Measurements from ENCODE around the gene DNAJC16. TPM values are rescaled to one million over a fixed set of nuclear protein-coding genes. Genes with fewer than 3 reads are reported as not detected.

Gene DNAJC16
- total RNA-seq, 4 donors from 2014 or later: 17.2 to 24.8 (median 19.7) TPM

DNA sequence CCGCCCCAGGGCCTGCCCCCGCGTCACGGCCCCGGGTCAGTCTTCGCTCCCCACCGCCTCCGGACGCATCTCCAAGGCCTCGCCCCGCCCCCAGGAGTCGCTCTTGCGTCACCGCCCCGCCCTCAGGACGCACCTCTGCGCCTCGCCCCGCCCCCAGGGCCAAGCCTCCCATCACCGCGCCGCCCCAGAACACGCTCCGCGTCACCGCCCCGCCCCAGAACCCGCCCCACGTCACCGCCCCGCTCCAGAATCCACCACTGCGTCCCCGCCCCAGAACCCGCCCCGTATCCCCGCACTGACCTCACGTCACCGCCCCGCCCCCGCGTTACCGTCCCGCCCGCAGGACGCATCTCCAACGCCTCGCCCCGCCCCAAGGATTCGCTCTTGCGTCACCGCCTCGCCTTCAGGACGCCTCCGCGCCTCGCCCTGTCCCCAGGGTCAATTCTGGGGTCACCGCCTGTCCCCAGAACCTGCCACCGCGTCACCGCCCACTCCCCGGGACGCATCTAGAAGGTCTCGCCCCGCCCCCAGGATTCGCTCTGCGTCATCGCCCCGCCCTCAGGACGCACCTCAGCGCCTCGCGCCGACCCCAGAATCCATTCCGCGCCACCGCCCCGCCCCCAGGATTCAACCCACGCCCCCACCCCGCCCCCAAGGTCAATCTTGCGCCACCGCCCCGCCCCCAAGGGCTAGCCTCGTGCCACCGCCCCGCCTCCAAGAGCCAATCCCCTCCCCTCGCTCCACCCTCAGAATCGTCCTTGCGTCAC is 2.2 kb upstream of the DNAJC16 start:
- Histone ChIP-seq H3K9me3 (no peaks in the 10 kb centered on the region), H3K27ac (peak overlapping the region; percentile 94), H3K4me3 (peak overlapping the region; percentile 75), H3K4me1 (peaks cover 30% of the 10 kb centered on the region), H3K27me3 (no peaks in the 10 kb centered on the region), H3K36me3 (no peaks in the 10 kb centered on the region)
- TF ChIP-seq POLR2AphosphoS5 (IDR thresholded peaks at IDR 0.05): peak in 2 of 3 donors; percentile 65 to 71
- no peak for TF ChIP-seq POLR2A (IDR thresholded peaks at IDR 0.05)
- TF ChIP-seq, protein P1, sequence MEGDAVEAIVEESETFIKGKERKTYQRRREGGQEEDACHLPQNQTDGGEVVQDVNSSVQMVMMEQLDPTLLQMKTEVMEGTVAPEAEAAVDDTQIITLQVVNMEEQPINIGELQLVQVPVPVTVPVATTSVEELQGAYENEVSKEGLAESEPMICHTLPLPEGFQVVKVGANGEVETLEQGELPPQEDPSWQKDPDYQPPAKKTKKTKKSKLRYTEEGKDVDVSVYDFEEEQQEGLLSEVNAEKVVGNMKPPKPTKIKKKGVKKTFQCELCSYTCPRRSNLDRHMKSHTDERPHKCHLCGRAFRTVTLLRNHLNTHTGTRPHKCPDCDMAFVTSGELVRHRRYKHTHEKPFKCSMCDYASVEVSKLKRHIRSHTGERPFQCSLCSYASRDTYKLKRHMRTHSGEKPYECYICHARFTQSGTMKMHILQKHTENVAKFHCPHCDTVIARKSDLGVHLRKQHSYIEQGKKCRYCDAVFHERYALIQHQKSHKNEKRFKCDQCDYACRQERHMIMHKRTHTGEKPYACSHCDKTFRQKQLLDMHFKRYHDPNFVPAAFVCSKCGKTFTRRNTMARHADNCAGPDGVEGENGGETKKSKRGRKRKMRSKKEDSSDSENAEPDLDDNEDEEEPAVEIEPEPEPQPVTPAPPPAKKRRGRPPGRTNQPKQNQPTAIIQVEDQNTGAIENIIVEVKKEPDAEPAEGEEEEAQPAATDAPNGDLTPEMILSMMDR (IDR thresholded peaks at IDR 0.05): no peak
- peak; percentile 67 for TF ChIP-seq EP300 (IDR thresholded peaks at IDR 0.05)
- DNase-seq (ENCODE audit: low spot score in 2 of 2): peak; percentile 100
- under 1% methylated on average over 29 of the region's 88 CpGs for WGBS

DNA sequence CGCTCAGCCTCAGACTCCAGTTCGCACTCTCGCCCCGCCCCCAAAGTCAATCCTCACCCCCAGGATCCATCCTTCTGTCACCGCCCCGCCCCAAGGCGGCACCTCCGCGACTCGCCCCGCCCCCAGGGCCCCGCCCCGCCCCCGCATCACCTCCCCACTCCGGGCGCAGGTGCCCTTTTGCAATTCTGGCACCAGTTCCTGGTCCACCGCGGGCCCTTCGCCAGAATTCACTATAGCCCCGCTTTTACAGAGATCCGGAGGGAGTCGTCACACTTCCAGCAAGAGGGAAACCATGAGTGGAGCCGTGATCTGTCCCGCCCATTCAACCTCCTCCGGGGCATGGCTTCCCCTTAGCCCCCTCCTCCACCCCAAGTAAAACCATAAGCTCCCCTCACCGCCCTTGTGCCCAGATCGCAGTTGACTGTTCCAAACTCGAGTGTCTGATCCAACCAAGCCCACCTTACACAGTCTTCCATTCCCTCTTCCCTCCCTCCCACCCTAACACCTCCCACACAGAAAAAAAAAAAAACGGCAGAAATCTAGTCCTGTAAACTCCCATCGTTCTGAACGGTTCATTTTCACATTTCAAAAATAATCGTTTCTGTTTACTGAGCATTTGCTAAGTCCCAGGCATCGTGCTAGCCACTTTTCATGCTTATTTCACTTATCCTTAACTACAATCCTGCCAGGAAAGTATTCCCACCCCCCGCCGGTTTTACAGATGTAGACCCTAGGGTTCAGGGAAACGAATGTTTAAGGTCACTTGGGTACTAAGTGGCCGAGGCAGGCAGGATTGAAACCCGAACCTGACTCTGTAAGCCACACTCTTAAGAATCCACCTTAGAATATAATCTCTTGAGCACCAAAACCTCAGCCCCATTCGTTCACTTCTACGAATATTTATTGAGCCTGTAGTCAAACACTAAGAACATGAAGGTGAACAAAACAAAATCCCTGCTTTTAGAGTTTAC is 1.3 kb upstream of the DNAJC16 start:
- H3K36me3 ChIP-seq: no peaks in the 10 kb centered on the region
- no peaks in the 10 kb centered on the region for H3K27me3 ChIP-seq
- WGBS: 1% methylated on average over 33 of the region's 40 CpGs
- peak overlapping the region; percentile 94 for H3K27ac ChIP-seq
- TF ChIP-seq EP300 (IDR thresholded peaks at IDR 0.05): no peak
- no peak for TF ChIP-seq POLR2AphosphoS5 (IDR thresholded peaks at IDR 0.05)
- TF ChIP-seq POLR2A (IDR thresholded peaks at IDR 0.05): no peak
- TF ChIP-seq, protein P1 (IDR thresholded peaks at IDR 0.05): no peak
- peak; percentile 100 for DNase-seq (ENCODE audit: low spot score in 2 of 2)
- no peaks in the 10 kb centered on the region for H3K9me3 ChIP-seq
- peak overlapping the region; percentile 75 for H3K4me3 ChIP-seq
- peaks cover 30% of the 10 kb centered on the region for H3K4me1 ChIP-seq

DNA sequence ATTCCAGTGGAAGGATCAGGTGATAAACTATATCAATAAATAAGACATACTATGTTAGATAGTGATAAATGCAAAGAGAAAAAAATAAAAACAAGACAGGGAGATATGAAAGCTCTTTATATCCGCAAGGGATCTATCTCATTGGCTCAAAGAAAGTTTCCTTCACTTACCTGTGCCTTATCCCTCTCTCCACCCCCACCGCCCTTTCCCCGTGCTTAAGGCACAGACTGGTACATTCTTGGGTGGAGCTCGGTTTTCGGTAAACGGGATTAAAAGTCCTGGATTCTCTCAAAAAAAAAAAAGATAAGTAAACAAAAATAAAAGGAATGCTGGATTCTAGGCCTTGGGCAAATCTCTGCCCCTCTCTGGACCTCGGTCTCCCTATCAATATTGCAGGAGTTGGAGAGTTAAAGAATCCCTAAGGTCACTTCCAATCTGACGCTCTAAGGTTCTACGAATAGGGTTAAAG is 593 bp upstream of the DNAJC16 start:
- WGBS: 9% methylated on average over 9 of the region's 9 CpGs
- DNase-seq (ENCODE audit: low spot score in 2 of 2): no peak
- H3K9me3 ChIP-seq: no peaks in the 10 kb centered on the region
- peak overlapping the region; percentile 75 for H3K4me3 ChIP-seq
- no peaks in the 10 kb centered on the region for H3K27me3 ChIP-seq
- peak overlapping the region; percentile 94 for H3K27ac ChIP-seq
- peaks cover 30% of the 10 kb centered on the region for H3K4me1 ChIP-seq
- TF ChIP-seq, protein P1 (IDR thresholded peaks at IDR 0.05): no peak
- TF ChIP-seq POLR2A (IDR thresholded peaks at IDR 0.05): no peak
- no peak for TF ChIP-seq POLR2AphosphoS5 (IDR thresholded peaks at IDR 0.05)
- no peak for TF ChIP-seq EP300 (IDR thresholded peaks at IDR 0.05)
- no peaks in the 10 kb centered on the region for H3K36me3 ChIP-seq

DNA sequence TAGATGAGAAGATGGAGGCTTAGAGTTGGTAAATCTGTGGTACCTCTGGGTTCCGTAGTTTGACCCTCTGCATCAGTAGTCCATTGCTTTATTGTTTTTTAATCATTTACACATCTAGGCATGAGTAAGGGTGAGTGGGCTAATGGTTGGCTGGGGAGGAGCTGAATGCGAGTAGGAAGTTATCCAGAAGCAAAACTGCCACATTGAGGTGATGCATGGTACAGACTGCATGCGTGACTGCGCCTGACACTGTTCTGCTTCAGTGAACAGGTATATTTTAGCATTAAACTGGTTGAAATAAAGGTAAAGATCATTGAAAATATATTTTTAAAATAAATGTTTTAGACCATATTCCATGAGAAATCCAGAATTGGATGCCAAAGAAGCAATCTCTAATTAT is 4.4 kb downstream of the DNAJC16 start:
- Histone ChIP-seq H3K4me3 (no peak overlapping the region), H3K36me3 (peaks cover 23% of the 10 kb centered on the region), H3K27ac (no peak overlapping the region), H3K4me1 (peaks cover 14% of the 10 kb centered on the region), H3K27me3 (no peaks in the 10 kb centered on the region), H3K9me3 (no peaks in the 10 kb centered on the region)
- no peak for DNase-seq (ENCODE audit: low spot score in 2 of 2)
- TF ChIP-seq EP300 (IDR thresholded peaks at IDR 0.05) (no peak), POLR2A (IDR thresholded peaks at IDR 0.05) (no peak), POLR2AphosphoS5 (IDR thresholded peaks at IDR 0.05) (no peak)
- TF ChIP-seq, protein P1 (IDR thresholded peaks at IDR 0.05): no peak
- WGBS: 93% methylated on average over 4 of the region's 4 CpGs
